GM13977 (cell line): ENCODE data around the gene NRGN.

Source experiments
- DNase-seq: peaks from one replicate; pipeline ENCODE4 v3.0.0; 2012; ENCODE audit warnings: low spot score
- in situ Hi-C: fragments of 300-500 bp; cut with MboI; formaldehyde crosslinking; loops from one replicate; pipeline ENCODE4 v1.12.0; 2022; ENCODE audit warnings: low sequenced_read_pairs, low pct_unique_long_range_greater_than_20kb, mixed read lengths, inconsistent platforms; ENCODE audit not compliant: unreplicated experiment
- TF ChIP-seq, protein P1 (sequence below): IDR thresholded peaks from 2 replicates; pipeline ENCODE4 v1.5.1; 2012; ENCODE audit warnings: mild to moderate bottlenecking, control low read depth; ENCODE audit not compliant: insufficient read depth; ENCODE audit errors: extremely low read depth, missing control alignments

Gene NRGN

DNA sequence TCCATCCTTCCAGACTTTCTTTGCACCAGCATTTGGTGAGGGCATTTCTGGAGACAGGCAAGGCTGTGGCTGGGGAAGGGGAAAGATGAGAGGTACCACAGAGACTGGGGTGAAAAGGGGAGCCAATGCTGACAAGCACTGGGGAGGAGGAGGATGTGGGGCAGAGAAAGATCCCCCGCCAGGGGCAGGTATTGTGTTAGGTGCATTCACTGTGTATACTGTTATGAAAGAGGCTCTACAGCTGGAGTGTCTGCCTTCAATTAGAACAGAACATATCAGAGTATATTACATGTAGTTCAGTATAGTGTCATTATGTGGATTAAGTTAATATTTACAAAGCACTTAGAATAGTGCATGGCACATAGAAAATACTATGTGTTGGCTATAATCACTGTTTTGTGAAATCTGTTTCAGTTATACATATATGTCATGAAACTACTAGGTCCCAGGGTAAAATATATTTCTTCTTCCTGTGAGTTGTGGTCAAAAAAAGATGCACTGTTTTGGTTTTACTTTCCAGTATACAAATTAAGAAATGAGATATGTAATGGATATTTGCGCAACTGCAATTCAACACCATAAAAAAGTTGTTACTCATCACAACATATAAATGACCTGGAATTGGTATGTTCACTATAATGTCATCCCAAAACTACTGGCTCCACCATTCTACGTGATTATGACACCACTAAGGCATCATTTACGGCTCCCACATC lies 52.0 kb downstream of the NRGN start:
- in situ Hi-C loops, result no loop called here
- TF ChIP-seq, protein P1, sequence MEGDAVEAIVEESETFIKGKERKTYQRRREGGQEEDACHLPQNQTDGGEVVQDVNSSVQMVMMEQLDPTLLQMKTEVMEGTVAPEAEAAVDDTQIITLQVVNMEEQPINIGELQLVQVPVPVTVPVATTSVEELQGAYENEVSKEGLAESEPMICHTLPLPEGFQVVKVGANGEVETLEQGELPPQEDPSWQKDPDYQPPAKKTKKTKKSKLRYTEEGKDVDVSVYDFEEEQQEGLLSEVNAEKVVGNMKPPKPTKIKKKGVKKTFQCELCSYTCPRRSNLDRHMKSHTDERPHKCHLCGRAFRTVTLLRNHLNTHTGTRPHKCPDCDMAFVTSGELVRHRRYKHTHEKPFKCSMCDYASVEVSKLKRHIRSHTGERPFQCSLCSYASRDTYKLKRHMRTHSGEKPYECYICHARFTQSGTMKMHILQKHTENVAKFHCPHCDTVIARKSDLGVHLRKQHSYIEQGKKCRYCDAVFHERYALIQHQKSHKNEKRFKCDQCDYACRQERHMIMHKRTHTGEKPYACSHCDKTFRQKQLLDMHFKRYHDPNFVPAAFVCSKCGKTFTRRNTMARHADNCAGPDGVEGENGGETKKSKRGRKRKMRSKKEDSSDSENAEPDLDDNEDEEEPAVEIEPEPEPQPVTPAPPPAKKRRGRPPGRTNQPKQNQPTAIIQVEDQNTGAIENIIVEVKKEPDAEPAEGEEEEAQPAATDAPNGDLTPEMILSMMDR, result no peak
- peak; percentile 28 for DNase-seq

DNA sequence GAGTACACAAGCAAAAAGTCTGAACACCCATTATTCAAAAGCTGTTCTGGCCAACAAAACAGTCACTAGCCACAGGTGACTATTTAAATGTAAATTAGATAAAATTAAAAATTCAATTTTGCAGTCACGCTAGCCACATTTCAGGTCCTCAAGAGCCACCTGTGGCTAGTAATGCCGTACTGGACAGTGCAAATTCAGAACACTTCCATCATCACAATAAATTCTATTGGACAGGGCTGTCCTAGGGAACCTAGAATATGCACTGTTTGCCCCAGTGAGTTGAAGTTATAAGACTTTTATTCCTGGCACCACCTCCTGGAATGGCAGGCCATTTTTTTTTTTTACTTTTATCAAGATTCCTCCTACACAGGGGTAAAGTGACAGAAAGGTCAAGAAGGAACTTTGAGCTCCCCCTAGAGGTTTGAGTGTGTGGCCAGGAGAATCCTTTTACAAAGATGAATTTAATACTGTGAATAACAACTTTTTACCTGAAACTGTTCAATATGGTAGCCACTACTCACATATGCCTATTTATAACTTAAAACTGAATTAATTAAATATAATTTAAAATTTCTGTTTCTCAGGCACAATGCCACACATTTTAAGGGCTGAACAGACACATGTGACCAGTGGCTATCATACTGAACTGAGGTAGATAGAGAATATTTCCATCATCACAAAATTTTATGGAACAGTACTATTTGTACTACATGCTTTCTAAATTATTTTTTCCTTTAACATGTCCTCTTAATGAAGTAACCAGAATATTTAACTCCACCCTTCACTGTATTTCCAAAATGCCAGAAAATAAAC lies 53.9 kb downstream of the NRGN start:
- TF ChIP-seq, protein P1, result peak; percentile 68
- in situ Hi-C loops, result no loop called here
- DNase-seq, result peak; percentile 53

DNA sequence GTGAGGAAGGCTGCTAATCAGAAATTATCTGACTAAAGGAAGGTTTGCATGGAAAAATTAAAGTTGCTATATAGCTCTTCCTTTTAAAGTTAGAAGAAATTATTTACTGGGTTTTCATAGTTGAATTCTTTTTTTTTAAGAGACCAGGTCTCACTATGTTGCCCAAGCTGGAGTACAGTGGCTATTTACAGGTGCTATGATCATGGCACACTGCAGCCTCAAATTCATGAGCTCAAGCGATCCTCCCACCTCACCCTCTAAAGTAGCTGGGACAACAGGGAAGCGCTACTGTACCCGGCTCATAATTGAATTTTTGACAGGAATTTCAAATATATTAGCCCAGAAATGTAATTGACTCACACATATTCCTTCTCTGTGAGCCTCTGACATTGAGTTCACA lies 56.6 kb downstream of the NRGN start:
- DNase-seq, result no peak
- in situ Hi-C loops, result no loop called here
- TF ChIP-seq, protein P1, result no peak
